Smooth muscle cell of the brain vasculature (primary cell): ENCODE data around the gene CDK18.
"Not testable (repeated sequence)": the region's sequence is repeated elsewhere in the genome, so short reads cannot be mapped to it uniquely, and the experiment has no call there.

ENCODE experiments used
- DNase-seq: peaks from one replicate; pipeline ENCODE4 v3.0.0-alpha.2; 2012; ENCODE audit warnings: low read depth, low spot score

CDK18 gene

GRCh38 chr1:205481218-205481617 lies 23.3 kb upstream of the CDK18 start:
- DNase-seq: no peak

- DNase-seq: no peak
These were observed 22.8 kb upstream of the CDK18 start for GRCh38 chr1:205481629-205482151.

DNA sequence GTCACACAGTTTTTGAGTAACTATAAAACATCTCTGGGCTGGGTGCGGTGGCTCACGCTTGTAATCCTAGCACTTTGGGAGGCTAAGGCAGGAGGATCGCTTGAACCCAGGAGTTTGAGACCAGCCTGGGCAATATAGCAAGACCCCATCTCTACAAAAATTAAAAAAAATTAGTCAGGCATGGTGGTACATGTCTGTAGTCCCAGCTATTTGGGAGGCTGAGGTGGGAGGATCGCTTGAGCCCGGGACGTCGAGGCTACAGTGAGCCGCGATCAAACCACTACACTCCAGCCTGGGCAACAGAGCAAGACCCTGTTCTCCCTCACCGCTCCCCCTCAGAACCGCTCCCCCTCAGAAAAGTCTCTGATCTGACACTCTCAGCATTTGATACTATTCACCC lies 21.9 kb upstream of the CDK18 start:
- DNase-seq: not testable (repeated sequence)

- DNase-seq: no peak
These were observed 21.1 kb upstream of the CDK18 start for GRCh38 chr1:205483372-205483771.

DNA sequence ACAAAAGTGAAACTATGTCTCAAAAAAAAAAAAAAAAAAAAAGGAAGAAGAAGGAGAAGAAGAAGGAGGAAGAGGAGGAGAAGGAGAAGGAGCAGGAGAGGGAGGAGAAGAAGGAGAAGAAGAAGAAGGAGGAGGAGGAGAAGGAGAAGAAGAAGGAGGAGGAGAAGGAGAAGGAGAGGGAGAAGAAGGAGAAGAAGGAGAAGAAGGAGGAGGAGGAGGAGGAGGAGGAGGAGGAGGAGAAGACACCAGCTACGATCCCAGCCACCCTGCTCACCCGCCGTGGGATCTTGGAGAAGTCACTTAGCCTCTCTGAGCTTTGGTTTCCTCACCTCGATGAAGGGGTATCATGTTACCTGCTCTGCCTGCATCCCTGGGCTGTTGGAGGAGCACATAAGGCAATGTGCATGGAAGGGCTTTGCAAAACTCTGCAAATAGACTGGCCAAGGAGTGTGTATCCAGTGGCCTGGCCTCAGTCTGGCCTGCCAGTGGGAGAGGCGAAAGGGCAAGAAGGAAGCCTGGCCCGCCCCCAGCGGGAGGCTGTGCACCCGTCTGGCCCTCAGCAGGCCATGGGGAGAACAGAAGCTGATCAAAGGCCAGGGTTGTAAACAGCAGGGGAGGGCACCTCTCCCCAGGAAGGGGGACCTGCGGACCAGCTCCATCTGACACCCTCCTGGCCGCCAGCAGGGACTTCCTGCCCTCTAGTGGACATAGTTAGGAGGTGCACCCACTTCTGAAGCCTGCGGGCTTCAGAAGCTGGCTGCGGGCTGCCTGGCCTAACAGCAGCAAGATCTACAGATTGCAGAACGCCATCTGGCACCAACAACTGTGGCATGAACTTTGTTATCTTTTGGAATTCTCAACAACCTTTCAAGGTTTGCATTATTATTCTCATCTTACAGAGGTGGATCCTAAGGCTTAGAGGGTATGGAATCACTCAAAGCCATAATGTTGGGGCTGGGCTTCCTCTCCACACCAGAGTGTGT lies 19.2 kb upstream of the CDK18 start:
- peak; percentile 41 for DNase-seq

DNA sequence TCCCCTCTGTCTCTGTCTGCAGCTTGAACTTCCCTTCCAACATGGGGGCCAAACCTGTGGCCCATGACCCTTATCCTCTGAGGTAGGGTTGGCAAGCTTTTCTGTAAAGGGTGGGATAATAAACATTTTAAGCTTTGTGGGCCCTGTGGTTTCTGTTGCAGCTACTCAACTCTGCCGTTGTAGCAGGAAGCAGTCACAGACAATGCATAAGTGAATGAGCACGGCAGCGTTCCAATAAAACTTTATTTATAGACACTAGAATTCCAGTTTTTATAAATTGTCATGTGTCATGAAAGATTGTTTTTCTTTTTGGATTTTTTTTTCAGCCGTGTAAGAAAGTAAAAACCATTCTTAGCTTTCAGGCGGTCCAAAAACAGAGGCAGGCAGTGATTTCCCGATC lies 18.2 kb upstream of the CDK18 start:
- no peak for DNase-seq

DNA sequence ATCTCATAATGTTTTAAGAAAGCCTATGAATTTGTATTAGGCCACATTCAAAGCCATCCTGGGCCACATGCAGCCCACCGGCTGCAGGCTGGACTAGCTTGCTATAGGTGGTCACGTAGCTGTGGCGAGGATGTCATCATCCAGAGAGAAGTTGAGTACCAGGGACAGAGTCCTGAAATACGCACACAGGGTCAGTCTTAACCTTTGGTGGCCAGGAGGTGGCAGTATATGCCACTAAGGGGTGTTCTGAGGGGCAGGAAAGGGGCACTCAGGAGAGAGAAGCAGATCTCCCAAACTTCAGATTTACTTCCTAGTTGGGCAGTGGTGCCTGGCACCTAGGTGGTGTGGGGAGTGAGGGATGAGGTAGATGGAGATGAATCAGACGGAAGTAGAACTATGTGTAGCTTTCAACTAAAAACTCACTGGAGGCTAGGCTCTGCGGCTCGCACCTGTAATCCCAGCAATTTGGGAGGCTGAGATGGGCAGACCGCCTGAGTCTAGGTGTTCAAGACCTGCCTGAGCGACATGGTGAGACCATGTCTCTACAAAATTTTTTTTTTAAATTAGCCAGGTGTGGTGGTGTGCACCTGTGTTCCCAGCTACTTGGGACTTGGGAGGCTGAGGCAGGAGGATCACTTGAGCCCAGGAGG lies 16.3 kb upstream of the CDK18 start:
- no peak for DNase-seq

DNA sequence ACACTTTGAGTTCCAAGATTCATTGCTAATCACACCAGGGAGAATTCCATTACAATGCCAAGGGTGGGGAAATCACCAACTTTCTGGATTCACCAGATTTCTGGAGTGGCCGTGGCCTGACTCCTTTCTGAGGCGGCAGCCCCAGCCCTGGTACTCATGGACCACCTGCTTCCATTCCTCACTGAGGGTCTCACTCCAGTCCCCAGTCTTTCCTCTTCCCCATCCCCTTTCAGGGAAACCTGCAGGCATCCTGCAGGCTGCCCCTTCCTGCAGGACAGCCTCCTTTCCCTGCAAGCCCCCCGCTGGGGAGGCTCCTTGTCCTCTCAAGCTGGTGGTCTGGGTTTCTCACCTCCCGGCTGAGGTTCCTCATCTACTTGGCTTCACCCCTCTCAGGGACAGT lies 12.7 kb upstream of the CDK18 start:
- DNase-seq: no peak

DNA sequence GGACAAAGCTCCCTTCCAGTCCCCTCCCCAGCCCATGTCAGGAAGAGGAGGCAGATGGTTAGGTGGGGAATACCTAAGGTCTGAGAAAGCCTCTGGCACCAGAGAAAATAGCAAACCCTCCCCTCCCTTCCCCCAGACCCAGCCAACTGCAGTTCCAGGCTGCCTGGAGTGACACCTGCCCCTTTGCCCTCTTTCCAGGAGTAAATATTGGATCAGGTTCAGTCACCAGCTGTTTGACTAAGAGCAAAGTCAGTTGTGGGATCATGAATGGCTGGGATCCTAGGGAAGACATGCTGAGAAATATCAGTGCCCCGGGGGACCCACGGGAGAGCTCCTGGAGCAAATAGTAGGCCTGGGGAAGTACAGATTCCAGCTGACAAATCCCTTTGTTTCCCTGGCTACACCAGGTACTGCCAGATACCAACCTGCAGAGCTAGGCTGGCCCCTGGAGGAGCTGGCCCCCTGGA lies 12.2 kb upstream of the CDK18 start:
- no peak for DNase-seq

DNA sequence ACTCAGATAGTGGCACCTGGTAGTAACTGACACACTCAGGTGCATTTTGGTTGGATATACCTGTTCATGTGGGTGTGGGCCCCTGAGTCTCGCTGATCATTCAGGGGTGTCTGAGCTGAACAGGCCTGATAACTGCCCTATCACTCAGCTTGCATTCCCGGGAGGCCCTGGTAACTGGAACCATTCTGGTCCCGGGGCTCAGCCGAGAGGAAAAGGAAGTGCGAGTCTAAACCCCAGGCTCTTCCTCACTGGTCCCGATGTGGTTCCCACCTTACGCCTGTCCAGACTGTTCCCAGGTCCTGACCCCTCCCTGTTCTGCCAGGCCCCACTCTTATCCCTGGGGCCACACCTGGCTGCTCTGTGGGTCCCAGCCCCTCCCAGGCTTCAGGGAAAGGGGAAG lies 11.7 kb upstream of the CDK18 start:
- no peak for DNase-seq

DNA sequence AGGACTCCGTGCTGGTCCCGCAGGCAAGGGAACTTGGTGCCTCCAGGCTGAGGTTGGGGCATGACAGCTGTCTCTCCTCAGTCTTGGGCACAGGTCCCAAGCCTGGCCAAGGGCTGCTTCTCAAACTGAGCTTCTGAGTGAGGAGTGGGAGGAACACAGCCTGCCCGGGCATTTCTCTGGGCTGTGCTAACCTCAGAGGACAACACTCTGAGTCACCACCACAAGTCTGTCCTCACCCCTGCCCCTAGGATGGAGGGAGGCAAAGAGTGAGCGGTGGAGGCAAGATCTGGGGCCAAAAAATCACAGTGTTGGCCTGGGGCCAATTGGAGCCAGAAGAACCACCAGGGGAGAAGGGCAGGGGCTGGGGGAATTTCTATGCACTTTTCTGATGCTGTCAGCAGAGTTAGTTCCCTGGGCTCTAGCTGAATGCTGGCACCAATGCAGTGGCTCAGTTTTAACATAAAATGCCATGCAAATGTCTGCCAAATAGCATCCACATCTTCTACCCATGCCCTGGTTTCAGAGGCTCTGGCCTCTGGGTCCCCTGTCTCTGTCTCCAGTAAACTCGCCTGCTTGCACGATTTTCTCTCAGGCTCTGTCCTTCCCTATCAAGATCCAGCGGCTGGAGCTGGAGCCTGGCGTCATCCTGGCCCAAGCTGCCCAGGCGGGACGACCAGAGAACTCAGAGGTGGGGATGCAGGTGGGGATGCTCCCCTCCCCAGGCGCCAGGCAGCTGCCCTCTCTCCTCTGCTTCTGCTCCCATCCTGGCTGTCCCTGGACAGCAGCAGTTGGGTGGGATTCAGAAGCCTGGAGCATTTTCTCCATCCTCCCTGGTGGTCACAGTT lies 11.0 kb upstream of the CDK18 start:
- DNase-seq: peak; percentile 62

DNA sequence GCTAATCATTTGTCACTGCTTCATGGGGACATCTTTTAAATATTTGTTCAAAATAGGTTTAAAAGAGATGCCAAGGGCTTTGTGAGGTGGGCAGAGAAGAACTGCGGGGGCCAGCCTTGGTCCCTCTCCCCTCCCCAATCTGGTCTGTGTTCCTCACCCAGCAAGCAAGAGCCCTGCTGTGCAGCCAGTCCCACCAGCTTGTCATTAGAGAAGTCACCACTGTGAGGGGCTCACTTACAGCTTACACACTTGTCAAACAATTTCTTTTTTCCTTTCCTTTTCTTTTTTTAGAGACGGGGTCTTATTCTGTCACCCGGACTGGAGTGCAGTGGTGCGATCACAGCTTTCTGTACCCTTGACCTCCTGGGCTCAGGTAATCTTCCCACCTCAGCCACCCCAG lies 10.4 kb upstream of the CDK18 start:
- no peak for DNase-seq

GRCh38 chr1:205495237-205495823 lies 9.1 kb upstream of the CDK18 start:
- DNase-seq: no peak

DNA sequence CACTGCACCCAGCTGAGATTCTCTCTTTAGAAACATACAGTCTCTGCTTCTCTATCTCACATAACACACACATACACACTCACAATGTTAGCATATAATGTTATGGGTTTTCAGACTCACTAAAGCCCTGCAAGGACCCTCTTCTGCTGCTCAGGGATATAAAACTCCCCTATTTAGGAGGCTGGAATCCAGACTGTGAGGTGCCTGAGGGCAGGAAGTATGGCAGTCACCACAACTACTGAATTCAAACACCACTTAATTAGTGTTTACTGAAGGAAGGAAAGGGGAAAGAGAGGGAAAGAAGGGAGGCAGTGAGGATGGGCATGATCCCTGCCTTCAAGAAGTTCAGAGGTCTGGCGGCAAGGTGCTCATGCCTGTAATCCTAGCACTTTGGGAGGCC lies 7.8 kb upstream of the CDK18 start:
- DNase-seq: no peak

DNA sequence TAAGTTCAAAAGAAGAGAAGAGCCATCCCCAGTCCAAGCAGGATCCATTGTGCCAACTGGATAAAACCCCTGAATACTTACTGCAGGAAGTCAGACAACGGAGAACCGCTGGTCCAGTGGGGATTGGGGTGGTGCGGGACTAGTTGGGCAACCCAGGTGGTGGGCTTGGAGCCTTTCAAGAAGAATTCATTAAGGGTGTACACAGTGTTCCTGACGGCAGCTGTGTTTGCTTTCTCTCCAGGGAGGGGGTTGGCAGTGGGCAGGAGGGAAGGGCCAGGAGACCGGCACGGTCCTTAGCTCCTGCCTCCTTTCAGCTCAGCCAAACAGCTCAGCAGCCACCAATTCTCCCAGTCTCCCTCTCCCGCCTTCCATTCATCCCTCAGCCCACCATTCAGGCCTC lies 7.1 kb upstream of the CDK18 start:
- DNase-seq: no peak

GRCh38 chr1:205499789-205500188 lies 4.7 kb upstream of the CDK18 start:
- DNase-seq: no peak

GRCh38 chr1:205500240-205501233 lies 3.9 kb upstream of the CDK18 start:
- no peak for DNase-seq

DNA sequence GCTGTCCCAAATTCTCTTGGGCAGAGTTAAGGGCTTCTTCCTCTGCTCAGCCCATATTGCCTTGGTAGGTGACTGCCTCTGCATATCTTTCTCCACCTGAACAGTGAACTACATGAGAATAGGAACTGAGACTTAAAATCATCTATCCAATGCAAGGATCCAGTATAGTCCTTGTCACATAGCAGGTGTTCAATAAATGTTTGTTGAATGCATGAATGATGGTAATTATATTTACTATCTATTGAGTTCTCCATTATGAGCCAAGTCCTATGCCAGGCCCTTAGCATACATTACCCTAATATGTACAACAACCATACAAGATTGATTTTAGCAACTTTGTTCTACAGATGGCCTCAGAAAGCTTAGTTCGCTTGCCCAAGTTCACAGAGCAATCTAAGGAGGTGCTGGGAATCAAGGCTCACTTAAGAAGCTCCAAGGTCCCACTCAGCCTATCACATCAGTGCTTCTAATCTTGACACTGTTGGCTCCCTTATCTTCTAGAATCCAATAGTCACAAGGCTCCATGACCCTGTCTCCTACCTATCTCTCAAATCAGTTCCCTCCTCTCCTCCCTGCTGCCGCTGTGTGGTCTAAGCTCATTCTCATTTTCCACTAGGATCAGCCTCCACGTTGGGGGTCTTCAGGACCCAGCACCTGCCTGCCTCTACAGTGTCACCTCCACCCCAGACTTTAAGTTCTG lies 2.2 kb upstream of the CDK18 start:
- DNase-seq: no peak

DNA sequence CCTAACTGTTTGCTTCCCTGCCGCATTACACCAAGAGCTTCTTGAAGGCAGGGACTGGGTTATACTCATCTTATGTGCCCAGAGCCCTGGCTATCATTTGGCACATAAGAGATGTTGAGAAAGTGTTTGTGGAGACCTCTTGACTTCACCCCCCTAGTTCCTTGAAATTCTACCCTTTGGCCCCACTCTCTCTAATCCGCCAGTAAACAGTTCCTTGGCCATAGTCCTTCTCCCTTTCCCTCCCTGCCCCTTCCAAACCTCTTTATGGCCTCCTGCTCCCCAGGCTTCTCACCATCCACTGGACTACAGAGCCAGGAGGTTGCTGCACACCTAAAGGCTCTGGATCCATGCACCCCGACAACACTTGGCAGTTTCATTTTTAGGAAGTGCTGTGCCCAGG lies 1.5 kb upstream of the CDK18 start:
- DNase-seq: no peak
